ENCODE results near the gene ELK3.

ELK3 gene

GRCh38 chr12:96189781-96190180 is 4.4 kb upstream of the ELK3 start:
- no peak for DNase-seq

GRCh38 chr12:96190413-96191108 is 3.6 kb upstream of the ELK3 start:
- no peak for DNase-seq

GRCh38 chr12:96192926-96193573 is 1.1 kb upstream of the ELK3 start:
- DNase-seq: no peak

GRCh38 chr12:96194576-96194889 is 358 bp downstream of the ELK3 start:
- DNase-seq: no peak

- DNase-seq: peak; percentile 68 to 76
Measured at GRCh38 chr12:96194971-96195844, 1.0 kb downstream of the ELK3 start.

GRCh38 chr12:96195845-96196451 is 1.8 kb downstream of the ELK3 start:
- DNase-seq: peak; percentile 61 to 67

- no peak for DNase-seq
Measured at GRCh38 chr12:96196781-96197180, 2.6 kb downstream of the ELK3 start.

- no peak for DNase-seq
Measured at GRCh38 chr12:96197503-96198272, 3.5 kb downstream of the ELK3 start.

GRCh38 chr12:96198965-96199364 is 4.8 kb downstream of the ELK3 start:
- no peak for DNase-seq

- DNase-seq: no peak
Measured at GRCh38 chr12:96199464-96199863, 5.3 kb downstream of the ELK3 start.

GRCh38 chr12:96201272-96202227 is 7.4 kb downstream of the ELK3 start:
- no peak for DNase-seq

- DNase-seq: no peak
Measured at GRCh38 chr12:96204381-96204780, 10.2 kb downstream of the ELK3 start.

- no peak for DNase-seq
Measured at GRCh38 chr12:96205908-96206307, 11.7 kb downstream of the ELK3 start.

- no peak for DNase-seq
Measured at GRCh38 chr12:96206936-96207662, 12.9 kb downstream of the ELK3 start.

- no peak for DNase-seq
Measured at GRCh38 chr12:96208346-96208745, 14.2 kb downstream of the ELK3 start.

- DNase-seq: no peak
Measured at GRCh38 chr12:96208801-96209549, 14.8 kb downstream of the ELK3 start.

- peak; percentile 54 to 65 for DNase-seq
Measured at GRCh38 chr12:96210376-96211055, 16.3 kb downstream of the ELK3 start.

GRCh38 chr12:96211988-96212387 is 17.8 kb downstream of the ELK3 start:
- peak in 1 of 2 experiments; percentile 41 for DNase-seq

All from activated CD4-positive, alpha-beta T cell treated with anti-CD3 and anti-CD28 coated beads, Interleukin-2, amount 50 U/mL, for 48 hours (primary cell).